ENCODE results near the gene CHST11.

DNA sequence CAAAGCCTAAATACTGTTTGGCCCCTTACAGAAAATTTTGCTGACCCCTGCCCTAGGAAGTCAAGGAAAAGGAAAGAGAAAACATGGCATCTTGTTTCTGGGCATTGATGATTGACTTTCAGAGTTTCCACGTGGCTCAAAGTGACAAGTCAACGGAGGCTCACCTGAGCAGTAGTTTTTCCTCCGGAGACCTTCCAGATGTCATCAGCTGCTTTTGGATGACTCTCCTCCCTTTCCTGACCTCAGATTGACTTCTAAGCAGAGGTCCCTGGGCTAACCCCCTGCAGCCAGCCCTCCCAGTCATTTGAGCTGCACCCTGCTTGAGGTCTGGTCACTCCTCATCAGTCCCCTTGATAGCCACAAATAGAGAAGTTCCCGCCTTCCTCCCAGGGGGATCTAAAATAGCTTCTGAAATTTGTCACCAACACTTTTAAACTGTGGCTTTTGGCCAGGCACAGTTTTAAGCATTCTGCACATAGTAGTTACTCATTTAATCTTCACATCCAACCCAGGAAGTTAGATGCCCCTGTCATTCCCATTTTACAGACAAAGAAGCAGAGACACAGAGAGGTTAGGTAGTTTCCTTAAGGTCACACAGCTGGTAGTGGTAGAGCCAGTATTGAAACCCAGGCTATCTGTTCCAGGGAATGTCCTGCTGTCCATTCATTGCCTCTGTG is 143.4 kb downstream of the CHST11 start:
- TF ChIP-seq, protein P1, sequence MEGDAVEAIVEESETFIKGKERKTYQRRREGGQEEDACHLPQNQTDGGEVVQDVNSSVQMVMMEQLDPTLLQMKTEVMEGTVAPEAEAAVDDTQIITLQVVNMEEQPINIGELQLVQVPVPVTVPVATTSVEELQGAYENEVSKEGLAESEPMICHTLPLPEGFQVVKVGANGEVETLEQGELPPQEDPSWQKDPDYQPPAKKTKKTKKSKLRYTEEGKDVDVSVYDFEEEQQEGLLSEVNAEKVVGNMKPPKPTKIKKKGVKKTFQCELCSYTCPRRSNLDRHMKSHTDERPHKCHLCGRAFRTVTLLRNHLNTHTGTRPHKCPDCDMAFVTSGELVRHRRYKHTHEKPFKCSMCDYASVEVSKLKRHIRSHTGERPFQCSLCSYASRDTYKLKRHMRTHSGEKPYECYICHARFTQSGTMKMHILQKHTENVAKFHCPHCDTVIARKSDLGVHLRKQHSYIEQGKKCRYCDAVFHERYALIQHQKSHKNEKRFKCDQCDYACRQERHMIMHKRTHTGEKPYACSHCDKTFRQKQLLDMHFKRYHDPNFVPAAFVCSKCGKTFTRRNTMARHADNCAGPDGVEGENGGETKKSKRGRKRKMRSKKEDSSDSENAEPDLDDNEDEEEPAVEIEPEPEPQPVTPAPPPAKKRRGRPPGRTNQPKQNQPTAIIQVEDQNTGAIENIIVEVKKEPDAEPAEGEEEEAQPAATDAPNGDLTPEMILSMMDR (IDR thresholded peaks at IDR 0.05), result no peak
- TF ChIP-seq POLR2AphosphoS5 (IDR thresholded peaks at IDR 0.05) (no peak), POLR2A (IDR thresholded peaks at IDR 0.05) (no peak), EP300 (IDR thresholded peaks at IDR 0.05) (no peak)

Data from sigmoid colon (tissue), 4 donors.